GM13976 (cell line): ENCODE data around the gene TXNIP.
A peak's percentile ranks its signal among the peaks of the same experiment; 100 is the strongest.

Source experiments
- DNase-seq: peaks from one replicate; pipeline ENCODE4 v3.0.0; 2012; ENCODE audit warnings: low spot score
- CTCF ChIP-seq: IDR thresholded peaks from 2 replicates; pipeline ENCODE4 v1.5.1; 2012; ENCODE audit warnings: borderline replicate concordance, mild to moderate bottlenecking; ENCODE audit not compliant: insufficient read depth; ENCODE audit errors: extremely low read depth, missing control alignments, control extremely low read depth
- in situ Hi-C: fragments of 300-500 bp; cut with MboI; formaldehyde crosslinking; loops from one replicate; pipeline ENCODE4 v1.12.0; 2022; ENCODE audit warnings: low sequenced_read_pairs, mixed read lengths, inconsistent platforms; ENCODE audit not compliant: unreplicated experiment

The TXNIP gene

GRCh38 chr1:145978854-145979745 lies 17.3 kb downstream of the TXNIP start:
- in situ Hi-C loops = no loop called here
- DNase-seq = peak; percentile 83

GRCh38 chr1:145978471-145978853 lies 17.9 kb downstream of the TXNIP start:
- no peak for DNase-seq
- TF ChIP-seq CTCF = no peak
- in situ Hi-C loops = no loop called here

More at GRCh38 chr1:145978854-145979745, 17.3 kb downstream of the TXNIP start:
- TF ChIP-seq CTCF = no peak

GRCh38 chr1:145977486-145978470 lies 18.6 kb downstream of the TXNIP start:
- peak; percentile 77 for DNase-seq
- in situ Hi-C loops = no loop called here
- peak; percentile 60 for TF ChIP-seq CTCF

GRCh38 chr1:145977016-145977415 lies 19.4 kb downstream of the TXNIP start:
- in situ Hi-C loops = no loop called here
- DNase-seq = no peak
- no peak for TF ChIP-seq CTCF

- in situ Hi-C loops = no loop called here
- TF ChIP-seq CTCF = no peak
- DNase-seq = no peak
These were observed 21.2 kb downstream of the TXNIP start for GRCh38 chr1:145975216-145975615.

GRCh38 chr1:145974721-145975120 lies 21.7 kb downstream of the TXNIP start:
- TF ChIP-seq CTCF = no peak
- DNase-seq = no peak
- in situ Hi-C loops = loop anchor here (5.0 kb wide), 1 partner anchor 43 kb away; no protein-coding TSS in a partner anchor
